ENCODE results near the gene FUCA1. TPM values are rescaled to one million over a fixed set of nuclear protein-coding genes. Genes with fewer than 3 reads are reported as not detected.
"Not testable (repeated sequence)": the region's sequence is repeated elsewhere in the genome, so short reads cannot be mapped to it uniquely, and the experiment has no call there.

Gene FUCA1
- total and polyA plus RNA-seq, 5 experiments from 2014 or later = 8.1 to 18.4 (median 13.8) TPM

DNA sequence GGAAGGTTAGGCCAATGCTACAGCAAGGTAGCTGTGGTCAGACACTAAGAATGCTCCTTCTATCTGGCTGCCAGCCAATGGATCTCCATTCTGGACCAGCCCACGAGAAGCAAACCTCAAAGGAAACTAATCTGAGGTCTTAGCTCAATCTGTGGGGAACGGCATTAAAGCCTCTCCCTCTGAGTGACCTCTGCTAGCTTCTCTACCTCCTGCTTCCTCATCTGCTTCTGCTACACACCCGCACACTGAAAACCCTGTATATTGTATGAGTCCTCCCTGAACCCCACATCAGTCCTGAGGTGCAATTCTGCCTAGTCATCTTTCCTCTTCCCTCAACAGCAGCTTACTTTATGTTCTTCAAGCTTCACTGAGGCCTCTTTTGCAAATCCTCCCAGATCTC is 60.6 kb downstream of the FUCA1 start:
- no peaks in the 10 kb centered on the region for H3K27me3 Mint-ChIP-seq
- no peaks in the 10 kb centered on the region for H3K9me3 Mint-ChIP-seq
- H3K27ac Mint-ChIP-seq = peak overlapping the region in 2 of 10 donors; percentile 31 to 63
- ATAC-seq (no peak), DNase-seq (no peak)
- peaks cover 0 to 26% (median 0%) of the 10 kb centered on the region in 3 donors for H3K36me3 Mint-ChIP-seq
- POLR2A ChIA-PET = interaction anchor here (1.2 to 1.5 kb wide), 2 partner anchors 14 to 18 kb away, joined by 3 to 7 read pairs; partner anchors contain the start of gene HMGCL
- no peak overlapping the region for H3K4me3 Mint-ChIP-seq
- H3K4me1 Mint-ChIP-seq = peaks cover 12 to 28% (median 18%) of the 10 kb centered on the region in 4 donors

DNA sequence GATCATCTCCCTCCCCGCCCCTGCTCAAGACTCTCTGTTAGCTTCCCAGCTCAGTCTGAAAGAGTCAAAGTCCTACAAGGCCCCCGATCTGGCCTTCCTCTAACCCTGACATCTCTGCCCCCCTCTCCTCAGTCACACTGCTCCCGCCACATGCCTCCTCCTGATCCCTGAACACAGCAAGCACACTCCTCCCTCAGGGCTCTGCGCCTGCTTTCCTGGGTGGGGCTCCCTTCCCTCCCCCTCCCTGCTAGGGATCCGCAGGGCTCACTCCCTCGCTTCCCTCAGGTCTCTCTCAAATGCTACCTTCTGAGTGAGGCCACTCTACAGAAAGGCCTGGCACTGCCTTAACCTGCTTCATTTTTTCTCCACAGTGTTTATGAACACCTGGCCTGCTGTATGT is 61.8 kb downstream of the FUCA1 start:
- POLR2A ChIA-PET = interaction anchor here (1.2 kb wide), 1 partner anchor 13 kb away, joined by 3 read pairs; no protein-coding TSS in a partner anchor
- Mint-ChIP-seq H3K4me1 (peaks cover 12 to 35% (median 20%) of the 10 kb centered on the region in 4 donors), H3K4me3 (no peak overlapping the region), H3K27me3 (no peaks in the 10 kb centered on the region), H3K36me3 (peaks cover 0 to 20% (median 0%) of the 10 kb centered on the region in 3 donors), H3K27ac (peak overlapping the region in 1 of 10 donors; percentile 33), H3K9me3 (no peaks in the 10 kb centered on the region)
- DNase-seq (no peak), ATAC-seq (no peak)

DNA sequence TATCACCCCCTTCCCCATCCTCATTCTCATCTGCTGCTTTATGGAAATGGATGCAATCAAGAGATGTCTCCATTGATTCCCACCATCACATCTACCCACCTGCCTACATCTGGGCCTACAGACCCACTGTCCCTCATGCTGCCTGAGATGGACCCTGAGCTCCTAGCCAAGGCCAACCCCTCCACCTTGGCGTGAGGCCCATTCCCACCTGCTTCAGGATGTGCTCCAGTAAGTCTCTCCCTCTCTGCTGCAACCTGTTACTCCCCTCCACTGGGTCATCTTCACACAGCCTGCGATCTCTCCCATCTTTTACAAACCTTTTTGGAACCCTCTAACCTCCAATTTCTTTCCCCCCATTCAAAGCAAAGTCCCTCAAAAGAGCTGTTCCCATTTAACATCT is 63.1 kb downstream of the FUCA1 start:
- no peak for ATAC-seq
- POLR2A ChIA-PET = interaction anchor here (0.6 kb wide), 2 partner anchors 20 to 214 kb away, joined by 3 read pairs; partner anchors contain the start of gene HMGCL
- Mint-ChIP-seq H3K36me3 (peaks cover 0 to 16% (median 0%) of the 10 kb centered on the region in 3 donors), H3K4me3 (peak overlapping the region in 1 of 10 donors; percentile 4), H3K27me3 (peaks cover 0 to 1% (median 0%) of the 10 kb centered on the region in 5 donors), H3K9me3 (no peaks in the 10 kb centered on the region), H3K27ac (peak overlapping the region in 5 of 10 donors; percentile 27 to 86 (median 64)), H3K4me1 (peaks cover 6 to 27% (median 13%) of the 10 kb centered on the region in 4 donors)
- DNase-seq = no peak

DNA sequence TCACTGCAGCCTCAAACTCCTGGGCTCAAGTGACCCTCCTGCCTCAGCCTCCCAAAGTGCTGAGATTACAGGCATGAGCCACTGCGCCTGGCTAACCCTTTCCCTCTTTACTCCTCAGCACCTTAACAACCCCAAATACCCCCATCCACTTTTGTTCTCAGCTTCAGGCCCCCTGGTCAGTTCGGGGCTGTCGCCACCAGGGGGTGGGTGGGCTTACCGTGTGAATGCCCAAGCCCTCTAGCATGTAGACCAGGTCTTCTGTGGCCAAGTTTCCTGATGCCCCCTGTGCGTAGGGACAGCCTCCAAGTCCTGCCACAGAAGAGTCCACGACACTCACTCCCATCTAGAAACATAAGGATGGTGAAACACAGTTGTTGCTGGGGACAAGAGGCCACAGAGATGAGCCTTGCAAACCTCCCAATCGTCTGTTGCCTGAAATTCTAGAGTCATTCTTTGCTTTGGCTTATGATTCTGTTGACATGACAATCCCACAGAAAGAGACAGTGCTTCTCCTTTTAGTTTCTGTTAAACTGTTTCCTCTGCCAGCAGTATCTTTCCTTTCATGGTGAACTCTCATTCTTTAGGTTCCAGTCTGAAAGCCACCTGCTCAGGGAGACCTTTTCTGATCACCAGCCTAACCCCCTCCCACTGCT is 63.8 kb downstream of the FUCA1 start:
- Mint-ChIP-seq H3K9me3 (no peaks in the 10 kb centered on the region), H3K27me3 (peaks cover 0 to 1% (median 0%) of the 10 kb centered on the region in 5 donors), H3K36me3 (peaks cover 0 to 16% (median 0%) of the 10 kb centered on the region in 3 donors), H3K27ac (peak overlapping the region in 5 of 10 donors; percentile 13 to 86 (median 69)), H3K4me3 (peak overlapping the region in 1 of 10 donors; percentile 41), H3K4me1 (peaks cover 7 to 27% (median 13%) of the 10 kb centered on the region in 4 donors)
- ATAC-seq (no peak), DNase-seq (no peak)
- POLR2A ChIA-PET = interaction anchor here (0.5 to 0.7 kb wide), 4 partner anchors 21 to 215 kb away, joined by 3 read pairs; partner anchors contain the start of gene HMGCL

DNA sequence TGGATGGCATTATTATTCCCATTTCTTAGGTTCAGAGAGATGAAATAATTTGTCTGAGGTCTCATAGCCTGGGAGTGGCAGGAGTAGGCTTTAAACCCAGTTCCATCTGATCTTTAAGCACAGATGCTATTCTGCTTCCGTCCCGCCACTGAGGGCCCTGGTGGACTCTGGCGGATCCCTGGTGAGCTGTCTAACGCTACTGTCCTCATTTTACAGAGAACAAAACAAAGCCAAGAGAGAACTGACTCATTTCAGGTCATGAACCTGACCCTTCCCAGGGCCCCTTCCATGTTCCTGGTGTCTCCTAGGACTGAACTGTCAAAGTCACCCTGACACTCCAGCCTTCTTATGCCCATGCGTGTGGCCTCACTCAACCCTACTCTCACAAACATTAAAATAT is 64.4 kb downstream of the FUCA1 start:
- H3K27ac Mint-ChIP-seq = peak overlapping the region in 6 of 10 donors; percentile 13 to 84 (median 54)
- POLR2A ChIA-PET = interaction anchor here (0.5 to 5.7 kb wide), 3 partner anchors 13 to 50 kb away, joined by 3 to 64 read pairs (median 3); partner anchors contain the start of gene LYPLA2
- H3K4me1 Mint-ChIP-seq = peaks cover 7 to 29% (median 15%) of the 10 kb centered on the region in 4 donors
- peaks cover 0 to 16% (median 0%) of the 10 kb centered on the region in 3 donors for H3K36me3 Mint-ChIP-seq
- H3K9me3 Mint-ChIP-seq = no peaks in the 10 kb centered on the region
- no peak overlapping the region for H3K4me3 Mint-ChIP-seq
- no peak for ATAC-seq
- DNase-seq = no peak
- H3K27me3 Mint-ChIP-seq = peaks cover 0 to 1% (median 0%) of the 10 kb centered on the region in 5 donors

DNA sequence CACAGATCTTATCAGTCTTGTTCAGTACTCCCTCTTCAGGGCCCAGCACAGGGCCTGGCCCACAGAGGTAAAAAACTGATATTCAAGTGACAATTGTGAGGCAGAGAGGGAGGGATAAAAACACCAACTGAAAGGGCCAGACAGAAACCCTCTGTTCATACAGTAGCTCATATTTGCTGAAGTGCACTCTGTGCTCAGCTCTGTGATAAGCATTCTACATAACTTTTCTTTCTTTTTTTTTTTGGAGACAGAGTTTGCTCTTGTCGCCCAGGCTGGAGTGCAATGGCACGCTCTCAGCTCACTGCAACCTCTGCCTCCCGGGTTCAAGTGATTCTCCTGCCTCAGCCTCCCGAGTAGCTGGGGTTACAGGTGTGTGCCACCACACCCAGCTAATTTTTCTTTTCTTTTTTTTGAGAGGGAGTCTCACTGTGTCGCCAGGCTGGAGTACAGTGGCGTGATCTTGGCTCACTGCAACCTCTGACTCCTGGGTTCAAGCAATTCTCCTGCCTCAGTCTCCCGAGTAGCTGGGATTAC is 65.2 kb downstream of the FUCA1 start:
- POLR2A ChIA-PET = interaction anchor here (0.6 to 8.3 kb wide), 5 partner anchors 13 to 153 kb away, joined by 4 to 64 read pairs (median 29); partner anchors contain the start of genes HMGCL, LYPLA2 and PITHD1
- H3K4me3 Mint-ChIP-seq = peak overlapping the region in 4 of 10 donors; percentile 15 to 75 (median 66)
- not testable (repeated sequence) for H3K9me3 Mint-ChIP-seq, ATAC-seq, DNase-seq, H3K27me3 Mint-ChIP-seq
- H3K36me3 Mint-ChIP-seq = peaks cover 0 to 16% (median 0%) of the 10 kb centered on the region in 3 donors
- H3K4me1 Mint-ChIP-seq = peaks cover 7 to 29% (median 16%) of the 10 kb centered on the region in 4 donors
- H3K27ac Mint-ChIP-seq = peak overlapping the region in 8 of 10 donors; percentile 18 to 82 (median 72)

DNA sequence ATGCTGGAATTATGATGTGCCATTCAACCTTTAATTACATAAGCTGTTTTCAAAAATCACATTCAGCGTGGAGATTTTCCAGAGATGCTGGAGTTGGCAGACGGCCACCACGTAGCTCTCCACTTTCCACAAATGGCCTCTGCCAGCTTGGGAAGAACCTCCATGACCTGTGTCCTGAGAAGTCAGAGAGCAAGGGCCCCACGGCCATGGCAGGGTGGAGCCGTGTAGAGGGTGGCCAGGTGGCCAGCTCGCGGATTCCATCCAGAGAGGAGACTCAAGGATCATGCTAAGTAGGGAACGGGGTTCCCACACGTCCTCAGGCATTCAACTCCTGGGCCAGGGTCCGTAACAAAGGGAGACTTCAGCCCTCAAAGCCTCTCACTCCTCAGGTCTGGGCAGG is 66.2 kb downstream of the FUCA1 start:
- POLR2A ChIA-PET = interaction anchor here (1.4 to 8.3 kb wide), 7 partner anchors 8 to 179 kb away, joined by 3 to 64 read pairs (median 10); partner anchors contain the start of genes ELOA, HMGCL, LYPLA2 and PITHD1
- DNase-seq = no peak
- H3K27ac Mint-ChIP-seq = peak overlapping the region; percentile 54 to 95 (median 88)
- ATAC-seq = no peak
- H3K9me3 Mint-ChIP-seq = no peaks in the 10 kb centered on the region
- peaks cover 0 to 1% (median 0%) of the 10 kb centered on the region in 5 donors for H3K27me3 Mint-ChIP-seq
- peak overlapping the region in 9 of 10 donors; percentile 20 to 97 (median 81) for H3K4me3 Mint-ChIP-seq
- peaks cover 6 to 22% (median 16%) of the 10 kb centered on the region in 4 donors for H3K4me1 Mint-ChIP-seq
- H3K36me3 Mint-ChIP-seq = peaks cover 0 to 17% (median 0%) of the 10 kb centered on the region in 3 donors

DNA sequence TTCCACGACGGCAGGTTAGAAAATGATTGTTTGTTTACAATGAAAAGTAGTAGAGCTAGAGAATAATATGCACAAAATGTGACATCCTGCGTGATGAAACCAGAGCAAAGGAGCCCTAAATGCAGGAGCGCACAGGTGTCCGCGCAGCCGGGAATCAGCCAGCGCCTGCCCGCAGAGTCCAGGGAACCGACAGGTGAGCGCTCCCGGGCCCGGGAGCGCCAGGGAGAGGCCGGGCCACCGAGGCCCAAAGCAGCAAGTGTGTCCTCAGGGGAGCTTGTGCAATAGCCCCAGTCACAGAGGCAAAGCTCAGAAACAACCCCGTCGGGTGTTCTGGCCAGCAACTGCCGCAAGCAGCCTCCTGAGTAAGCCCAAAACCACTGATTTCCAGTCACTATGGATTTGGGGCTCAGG is 66.7 kb downstream of the FUCA1 start:
- POLR2A ChIA-PET = interaction anchor here (0.5 to 8.3 kb wide), 10 partner anchors 9 to 239 kb away, joined by 3 to 64 read pairs (median 6); partner anchors contain the start of genes ELOA, HMGCL, LYPLA2 and PITHD1
- DNase-seq = no peak

DNA sequence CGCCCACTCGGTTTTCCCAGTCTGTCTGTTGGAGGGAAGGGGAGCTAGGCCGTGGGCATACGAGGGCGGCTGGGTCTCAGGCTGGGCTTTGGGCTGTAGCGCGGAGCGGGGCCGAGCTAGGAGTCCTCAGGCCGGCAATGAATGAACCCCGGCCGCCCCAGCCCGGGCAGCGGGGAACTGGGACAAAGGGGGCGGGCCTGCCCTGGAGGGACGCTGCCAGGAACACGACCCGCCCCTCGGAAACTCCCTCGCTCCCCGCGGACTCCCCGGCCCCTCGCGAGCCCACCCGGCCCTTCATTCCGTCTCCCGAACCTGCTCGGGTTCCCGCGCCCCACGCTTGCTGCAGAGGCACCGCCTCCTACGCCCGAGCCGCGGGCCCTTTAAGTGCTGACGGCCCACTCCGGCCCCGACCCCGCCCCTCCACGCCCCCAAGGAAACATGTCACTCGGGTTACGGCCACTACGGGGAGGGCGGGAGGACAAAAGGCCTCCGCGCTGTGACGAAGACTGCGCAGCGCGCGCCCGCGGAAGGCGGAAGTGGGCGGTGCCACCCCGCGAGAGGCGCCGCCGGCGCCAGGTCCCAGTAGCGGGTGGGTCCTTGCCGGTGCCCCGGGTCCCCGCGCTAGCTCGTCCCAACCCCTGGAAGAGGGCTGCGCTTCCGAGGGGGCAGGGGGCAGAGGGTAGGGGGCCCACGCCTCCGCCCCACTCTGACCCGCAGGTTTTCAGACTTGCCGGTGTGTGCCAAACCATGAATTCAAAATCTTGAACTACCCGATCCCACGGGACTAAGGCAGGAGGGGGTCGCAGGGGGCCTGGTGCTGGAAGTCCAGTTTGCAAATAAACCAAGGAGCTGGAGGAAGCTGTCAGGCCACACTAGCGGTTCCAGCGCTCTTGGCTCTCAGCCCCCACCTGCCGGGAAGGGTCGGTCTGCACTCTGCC is 67.4 kb downstream of the FUCA1 start, which contains the start of gene GALE:
Gene GALE (minus strand): TSS at position 355 of the 938 bp plus-strand sequence. CDS start 1,747 bp downstream, outside the sequence.
- Mint-ChIP-seq H3K4me1 (peaks cover 6 to 22% (median 16%) of the 10 kb centered on the region in 4 donors), H3K4me3 (peak within 1 kb of the TSS; percentile 75 to 97 (median 90)), H3K27me3 (peaks cover 0 to 1% (median 0%) of the 10 kb centered on the region in 5 donors), H3K36me3 (peaks cover 0 to 18% (median 0%) of the 10 kb centered on the region in 3 donors), H3K9me3 (no peaks in the 10 kb centered on the region), H3K27ac (peak within 1 kb of the TSS; percentile 81 to 95 (median 92))
- DNase-seq = peak; percentile 91 to 98 (median 95)
- peak; percentile 88 to 89 for ATAC-seq
- POLR2A ChIA-PET = interaction anchor here (0.5 to 8.3 kb wide), 13 partner anchors 10 to 1350 kb away, joined by 3 to 64 read pairs (median 4); partner anchors contain the start of genes ELOA, HMGCL, LYPLA2 and PITHD1

More for the DNA sequence above, 66.7 kb downstream of the FUCA1 start:
- Mint-ChIP-seq H3K9me3 (no peaks in the 10 kb centered on the region), H3K4me1 (peaks cover 6 to 22% (median 16%) of the 10 kb centered on the region in 4 donors), H3K4me3 (peak overlapping the region; percentile 75 to 97 (median 90)), H3K27me3 (peaks cover 0 to 1% (median 0%) of the 10 kb centered on the region in 5 donors), H3K27ac (peak overlapping the region; percentile 75 to 95 (median 92)), H3K36me3 (peaks cover 0 to 19% (median 0%) of the 10 kb centered on the region in 3 donors)
- ATAC-seq = no peak

DNA sequence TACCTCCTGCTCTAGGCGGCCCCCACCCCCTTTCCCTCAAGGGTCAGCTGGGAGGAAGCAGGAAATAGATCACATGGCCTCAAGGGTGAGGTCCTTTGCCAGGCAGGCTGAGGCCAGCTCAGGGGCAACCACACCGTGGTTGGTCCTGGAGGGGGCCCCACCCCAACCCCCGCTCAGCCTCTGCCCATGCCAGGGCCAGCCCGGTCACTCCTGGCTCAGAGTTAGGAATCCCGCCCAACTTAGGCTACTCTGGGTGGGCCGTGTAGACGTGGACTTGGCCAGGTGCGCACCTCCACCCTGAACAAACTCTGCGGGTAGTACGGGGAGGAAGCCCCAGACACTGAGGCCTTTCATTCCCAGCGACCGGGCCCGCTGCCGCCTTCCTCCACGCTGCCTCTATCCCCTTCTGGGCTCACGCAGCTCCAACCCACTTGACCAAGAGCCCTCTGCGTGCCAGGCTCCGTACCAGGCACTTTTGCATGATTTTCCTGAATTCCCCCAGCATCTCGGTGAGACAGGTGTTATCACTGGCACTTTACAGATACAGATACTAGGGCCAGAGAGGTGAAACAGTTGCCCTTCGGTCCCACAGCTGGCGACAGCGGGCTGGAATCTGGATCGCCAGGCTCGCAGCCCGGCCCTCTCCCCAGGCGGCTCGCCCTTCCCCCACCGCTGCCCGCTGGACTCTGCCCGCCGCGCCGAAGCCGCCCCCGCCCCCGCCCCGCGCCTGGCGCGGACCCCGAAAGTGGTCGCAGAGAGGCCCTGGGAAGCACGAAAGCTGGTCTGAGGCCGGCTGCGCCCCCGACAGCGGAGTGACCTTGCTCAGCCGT is 68.3 kb downstream of the FUCA1 start:
- DNase-seq (peak in 1 of 10 donors; percentile 28), ATAC-seq (no peak)
- Mint-ChIP-seq H3K4me1 (peaks cover 3 to 22% (median 16%) of the 10 kb centered on the region in 4 donors), H3K36me3 (peaks cover 0 to 23% (median 0%) of the 10 kb centered on the region in 3 donors), H3K27ac (peak overlapping the region; percentile 65 to 94 (median 84)), H3K4me3 (peak overlapping the region; percentile 75 to 97 (median 90)), H3K27me3 (peaks cover 0 to 1% (median 0%) of the 10 kb centered on the region in 5 donors), H3K9me3 (no peaks in the 10 kb centered on the region)
- POLR2A ChIA-PET = interaction anchor here (0.8 to 8.3 kb wide), 7 partner anchors 9 to 1349 kb away, joined by 3 to 64 read pairs (median 10); partner anchors contain the start of genes HMGCL, LYPLA2, PITHD1 and SRSF10

All from naive thymus-derived CD8-positive, alpha-beta T cell (primary cell).